Mucosa of rectum (tissue), 2 donors: ENCODE results near the gene RBM47.

ENCODE experiments used
- H3K27ac ChIP-seq, 2 donors: one replicate each; pipeline ENCODE4 v1.7.0; 2013; ENCODE audit warnings: inconsistent platforms in 2 of 2, low read depth in 2 of 2, low read length in 2 of 2
- H3K27me3 ChIP-seq, 2 donors: one replicate each; pipeline ENCODE4 v1.7.0; 2013; ENCODE audit warnings: low read length in 2 of 2; ENCODE audit not compliant: control insufficient read depth in 2 of 2, insufficient read depth in 2 of 2
- H3K36me3 ChIP-seq, 2 donors: one replicate each; pipeline ENCODE4 v1.7.0; 2013; ENCODE audit warnings: low read length in 2 of 2; ENCODE audit not compliant: control insufficient read depth in 2 of 2, insufficient read depth in 2 of 2
- H3K4me1 ChIP-seq, 2 donors: one replicate each; pipeline ENCODE4 v1.7.0; 2013; ENCODE audit warnings: low read length in 2 of 2, mild to moderate bottlenecking in 1 of 2; ENCODE audit not compliant: control insufficient read depth in 2 of 2, insufficient read depth in 2 of 2
- H3K4me3 ChIP-seq, 2 donors: one replicate each; pipeline ENCODE4 v1.7.0; 2013; ENCODE audit warnings: low read length in 2 of 2
- H3K9ac ChIP-seq, 2 donors: one replicate each; pipeline ENCODE4 v1.7.0; 2013; ENCODE audit warnings: low read length in 2 of 2, low read depth in 1 of 2, mild to moderate bottlenecking in 1 of 2
- H3K9me3 ChIP-seq, 2 donors: one replicate each; pipeline ENCODE4 v1.7.0; 2013; ENCODE audit warnings: low read length in 2 of 2; ENCODE audit not compliant: control insufficient read depth in 2 of 2
- donor health status: healthy.
- donor health status: Normal muscosa, but diverticular disease.

RBM47 gene

DNA sequence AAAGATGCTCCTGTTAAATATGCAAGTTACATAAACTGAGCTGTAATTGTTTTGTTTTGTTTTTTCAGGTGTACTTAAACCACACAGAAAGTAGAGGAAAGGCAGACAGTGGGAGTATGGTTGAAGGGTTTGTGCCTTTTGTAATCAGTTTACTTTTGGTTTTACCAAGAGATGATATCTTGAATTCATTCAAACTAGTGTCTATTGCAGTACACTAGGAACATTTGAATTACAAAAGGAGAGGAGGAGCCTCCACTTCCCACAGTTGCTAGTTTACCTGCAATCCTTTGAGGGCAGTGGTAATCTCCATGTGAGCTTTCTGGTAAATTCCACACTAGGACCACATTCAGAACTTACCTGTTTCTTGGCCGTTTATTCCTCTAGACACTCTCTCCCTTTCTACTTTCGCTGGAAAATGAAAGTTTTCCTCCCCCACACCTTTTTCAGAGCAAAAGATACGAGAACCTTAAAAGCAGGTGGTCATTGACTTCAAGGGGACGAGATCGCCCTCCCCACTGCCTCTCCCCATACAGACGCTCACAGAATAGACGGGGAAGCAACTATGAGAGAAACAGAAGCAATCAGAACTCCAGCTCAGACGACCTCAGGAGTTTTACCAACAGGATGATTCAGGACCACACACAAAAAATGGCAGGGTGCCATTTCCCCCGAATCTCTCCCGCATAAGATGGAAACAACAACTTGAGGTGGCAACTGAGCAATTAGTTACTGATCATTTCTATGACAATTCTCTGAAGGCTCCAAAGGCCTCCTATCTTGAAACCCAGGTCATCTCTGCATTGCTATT, 3.3 kb downstream of the RBM47 start:
- peaks cover 2 to 6% of the 10 kb centered on the region in 2 donors for H3K27me3 ChIP-seq
- peak overlapping the region; percentile 18 to 47 for H3K4me3 ChIP-seq
- H3K9ac ChIP-seq: no peak overlapping the region
- no peaks in the 10 kb centered on the region for H3K9me3 ChIP-seq
- H3K4me1 ChIP-seq: peaks cover 11 to 23% of the 10 kb centered on the region in 2 donors
- no peaks in the 10 kb centered on the region for H3K36me3 ChIP-seq
- H3K27ac ChIP-seq: no peak overlapping the region

DNA sequence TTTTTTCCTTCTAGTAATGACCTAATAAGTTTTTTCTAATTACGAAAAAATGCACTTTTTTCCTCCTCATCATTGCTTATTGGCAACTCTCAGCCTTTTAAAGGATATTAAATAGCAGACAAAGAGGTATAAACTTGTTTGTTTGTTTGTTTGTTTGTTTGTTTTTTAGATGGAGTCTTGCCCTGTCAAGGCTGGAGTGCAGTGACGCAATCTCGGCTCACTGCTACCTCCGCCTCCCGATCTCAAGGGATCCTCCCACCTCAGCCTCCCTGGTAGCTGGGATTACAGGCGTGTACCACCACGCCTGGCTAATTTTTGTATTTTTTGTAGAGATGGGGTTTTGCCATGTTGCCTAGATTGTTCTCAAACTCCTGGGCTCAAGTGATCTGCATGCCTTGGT, 6.0 kb downstream of the RBM47 start:
- Histone ChIP-seq H3K9me3 (no peaks in the 10 kb centered on the region), H3K4me1 (peaks cover 2 to 15% of the 10 kb centered on the region in 2 donors), H3K27ac (no peak overlapping the region), H3K36me3 (no peaks in the 10 kb centered on the region), H3K4me3 (no peak overlapping the region), H3K9ac (no peak overlapping the region), H3K27me3 (peaks cover 2 to 6% of the 10 kb centered on the region in 2 donors)

DNA sequence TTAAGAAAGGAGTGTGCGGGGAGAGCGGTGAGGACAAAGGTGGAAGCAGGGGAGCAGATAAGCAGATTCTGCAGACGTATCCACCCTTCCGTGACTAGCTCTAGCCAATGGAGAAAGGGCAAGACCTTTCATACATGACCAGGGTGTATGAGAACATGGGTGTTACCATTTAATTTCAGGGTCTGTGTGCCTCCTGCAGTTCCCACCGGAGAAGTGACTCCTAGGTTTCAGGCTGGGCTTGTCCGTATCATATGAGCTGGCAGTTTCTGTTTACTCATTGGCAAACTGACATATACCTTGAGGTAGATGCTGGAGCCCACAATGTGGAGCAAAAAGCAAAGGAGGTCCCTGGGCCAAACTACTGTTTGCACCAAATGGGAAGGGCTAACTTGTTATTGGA, 6.8 kb downstream of the RBM47 start:
- H3K9ac ChIP-seq: peak overlapping the region in 1 of 2 donors; percentile 45
- H3K4me1 ChIP-seq: peaks cover 1 to 12% of the 10 kb centered on the region in 2 donors
- no peaks in the 10 kb centered on the region for H3K9me3 ChIP-seq
- H3K27me3 ChIP-seq: peaks cover 2 to 6% of the 10 kb centered on the region in 2 donors
- no peaks in the 10 kb centered on the region for H3K36me3 ChIP-seq
- no peak overlapping the region for H3K27ac ChIP-seq
- H3K4me3 ChIP-seq: no peak overlapping the region

DNA sequence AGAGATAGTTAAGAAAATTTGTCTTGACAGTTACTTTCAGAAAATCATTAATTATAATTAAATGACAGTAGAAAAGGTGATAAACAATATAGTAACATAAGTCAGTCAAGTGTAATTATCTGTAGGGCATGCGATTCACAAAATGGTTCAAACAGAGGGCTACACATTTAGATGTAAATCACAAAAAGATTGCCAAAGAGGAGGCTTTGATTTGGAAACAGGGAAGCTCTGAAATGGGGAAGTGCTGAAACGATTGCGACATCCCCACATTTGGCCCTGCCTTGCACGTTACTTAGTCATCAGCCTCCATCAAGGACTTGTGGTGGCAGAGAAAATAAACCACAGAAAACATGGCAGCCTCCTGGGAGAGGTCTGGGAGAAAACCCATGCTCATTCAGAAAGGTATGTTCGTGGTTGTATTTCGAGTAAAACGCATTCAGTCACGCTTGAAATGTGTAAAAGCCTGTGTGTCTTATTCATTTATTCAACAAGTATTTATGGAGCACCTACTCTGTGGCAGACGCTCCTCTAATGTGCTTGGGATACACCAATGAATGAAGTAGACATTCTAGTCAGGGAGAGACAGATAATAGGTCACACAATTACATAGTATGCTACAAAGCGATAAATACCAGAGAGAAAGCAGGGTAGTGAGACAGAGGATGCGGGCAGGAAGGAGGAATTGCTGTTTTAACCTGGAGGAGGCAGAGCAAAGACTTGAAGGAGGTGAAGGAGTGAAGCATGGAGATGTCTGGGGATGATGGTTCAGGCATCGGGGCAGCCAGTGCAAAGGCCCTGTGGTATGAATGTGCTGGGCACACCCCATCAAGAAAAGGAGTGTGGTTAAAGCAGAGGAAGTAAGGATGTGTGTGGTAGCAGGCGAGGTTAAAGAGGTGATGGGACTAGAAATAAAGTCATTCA, 7.8 kb downstream of the RBM47 start:
- Histone ChIP-seq H3K27me3 (peaks cover 2 to 6% of the 10 kb centered on the region in 2 donors), H3K9ac (no peak overlapping the region), H3K36me3 (no peaks in the 10 kb centered on the region), H3K4me3 (no peak overlapping the region), H3K9me3 (no peaks in the 10 kb centered on the region), H3K4me1 (peaks cover 0 to 11% of the 10 kb centered on the region in 2 donors), H3K27ac (no peak overlapping the region)

DNA sequence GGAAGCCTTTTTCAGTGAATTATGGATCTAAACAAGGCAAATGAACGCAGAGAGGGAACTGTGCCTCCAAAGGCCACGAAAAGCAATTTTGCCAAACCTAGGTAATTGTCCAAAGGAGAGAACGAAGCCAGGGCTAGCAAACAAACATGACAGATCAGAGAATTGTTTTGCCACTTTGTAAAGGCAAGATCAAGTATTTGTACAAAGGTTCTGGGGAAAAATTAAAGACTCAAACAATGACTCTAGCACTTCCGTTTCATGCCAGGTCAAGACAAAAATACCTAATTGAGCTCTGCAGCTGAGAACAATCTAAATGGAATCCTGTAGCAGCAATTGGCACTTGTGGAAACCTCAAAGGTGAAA, 8.5 kb downstream of the RBM47 start:
- Histone ChIP-seq H3K36me3 (no peaks in the 10 kb centered on the region), H3K27me3 (peaks cover under 1 to 1% of the 10 kb centered on the region in 2 donors), H3K9ac (no peak overlapping the region), H3K4me3 (no peak overlapping the region), H3K4me1 (peaks cover 0 to 7% of the 10 kb centered on the region in 2 donors), H3K27ac (peak overlapping the region in 1 of 2 donors; percentile 9), H3K9me3 (no peaks in the 10 kb centered on the region)

DNA sequence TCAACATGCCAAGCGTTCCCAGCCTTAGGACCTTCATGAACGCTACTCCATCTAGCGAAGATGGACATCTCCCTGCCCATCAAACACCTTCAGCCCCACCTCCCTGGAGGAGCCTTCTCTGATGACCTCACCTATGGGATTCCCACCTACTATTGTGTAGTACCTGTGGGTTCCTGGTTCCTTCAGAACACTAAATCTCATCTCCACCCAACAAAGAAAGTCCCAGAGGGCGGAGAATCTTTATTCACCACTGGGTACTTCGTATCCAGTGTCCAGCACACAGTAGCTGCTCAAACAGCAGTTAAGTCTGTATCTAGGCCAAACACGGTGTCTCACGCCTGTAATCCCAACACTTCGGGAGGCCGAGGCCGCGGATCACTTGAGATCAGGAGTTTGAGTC, 10.1 kb downstream of the RBM47 start:
- no peaks in the 10 kb centered on the region for H3K27me3 ChIP-seq
- H3K4me1 ChIP-seq: peaks cover 0 to 7% of the 10 kb centered on the region in 2 donors
- H3K36me3 ChIP-seq: no peaks in the 10 kb centered on the region
- H3K9ac ChIP-seq: no peak overlapping the region
- H3K27ac ChIP-seq: no peak overlapping the region
- no peaks in the 10 kb centered on the region for H3K9me3 ChIP-seq
- no peak overlapping the region for H3K4me3 ChIP-seq

DNA sequence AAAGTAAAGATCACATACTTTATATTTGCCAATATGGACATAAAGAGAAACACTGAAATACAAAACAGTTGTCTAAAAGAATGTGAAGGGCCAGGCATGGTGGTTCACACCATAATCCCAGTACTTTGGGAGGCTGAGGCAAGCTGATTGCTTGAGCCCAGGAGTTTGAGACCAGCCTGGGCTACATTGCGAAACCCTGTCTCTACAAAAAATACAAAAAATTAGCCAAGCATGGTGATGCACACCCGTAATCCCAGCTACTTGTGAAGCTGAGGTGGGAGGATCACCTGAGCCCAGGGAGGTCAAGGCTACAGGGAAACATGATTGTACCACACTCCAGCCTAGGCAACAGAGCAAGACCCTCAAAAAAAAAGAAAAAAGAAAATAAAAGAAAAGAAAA, 11.8 kb downstream of the RBM47 start:
- Histone ChIP-seq H3K27me3 (no peaks in the 10 kb centered on the region), H3K9ac (no peak overlapping the region), H3K4me3 (no peak overlapping the region), H3K27ac (no peak overlapping the region), H3K36me3 (no peaks in the 10 kb centered on the region), H3K9me3 (no peaks in the 10 kb centered on the region), H3K4me1 (peaks cover 0 to 1% of the 10 kb centered on the region in 2 donors)

DNA sequence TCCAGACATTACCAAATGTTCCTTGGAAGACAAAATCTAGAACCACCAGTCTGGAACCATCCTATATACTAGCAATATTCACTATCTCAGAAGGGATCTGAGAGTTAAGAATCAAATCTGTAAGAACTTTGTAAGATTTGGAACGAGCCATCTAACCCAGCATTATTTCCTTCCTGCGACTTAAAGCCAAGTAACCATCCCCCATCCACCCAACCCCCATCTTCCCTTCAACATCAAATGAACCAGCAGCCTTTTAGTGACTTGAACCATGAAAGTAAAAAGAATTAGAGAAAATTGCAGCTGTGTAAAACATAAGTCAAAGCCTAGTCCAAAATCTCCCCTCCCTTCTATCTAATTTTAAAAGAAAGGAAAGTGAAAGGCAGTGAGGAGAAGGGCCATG, 15.6 kb downstream of the RBM47 start:
- Histone ChIP-seq H3K36me3 (no peaks in the 10 kb centered on the region), H3K9ac (no peak overlapping the region), H3K27ac (no peak overlapping the region), H3K4me3 (no peak overlapping the region), H3K27me3 (no peaks in the 10 kb centered on the region), H3K4me1 (no peaks in the 10 kb centered on the region), H3K9me3 (no peaks in the 10 kb centered on the region)

DNA sequence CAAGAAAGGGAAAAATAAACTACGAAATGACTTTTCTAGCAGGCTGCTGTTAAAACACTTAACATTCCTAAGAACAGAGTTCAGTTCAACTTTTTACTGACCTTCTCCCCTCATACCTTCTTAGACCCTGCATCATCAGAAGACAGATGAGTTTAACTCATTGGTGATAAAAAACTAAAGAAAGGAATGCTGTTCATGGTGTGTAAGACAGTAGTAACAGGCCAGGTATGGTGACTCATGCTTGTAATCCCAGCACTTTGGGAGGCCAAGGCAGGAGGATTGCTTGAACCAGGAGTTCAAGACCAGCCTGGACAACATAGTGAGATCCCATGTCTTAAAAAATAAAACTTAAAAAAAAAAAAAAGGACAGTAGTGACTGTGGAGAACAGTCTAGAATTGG, 16.2 kb downstream of the RBM47 start:
- Histone ChIP-seq H3K9ac (no peak overlapping the region), H3K36me3 (no peaks in the 10 kb centered on the region), H3K9me3 (no peaks in the 10 kb centered on the region), H3K27ac (no peak overlapping the region), H3K27me3 (no peaks in the 10 kb centered on the region), H3K4me3 (no peak overlapping the region), H3K4me1 (no peaks in the 10 kb centered on the region)

DNA sequence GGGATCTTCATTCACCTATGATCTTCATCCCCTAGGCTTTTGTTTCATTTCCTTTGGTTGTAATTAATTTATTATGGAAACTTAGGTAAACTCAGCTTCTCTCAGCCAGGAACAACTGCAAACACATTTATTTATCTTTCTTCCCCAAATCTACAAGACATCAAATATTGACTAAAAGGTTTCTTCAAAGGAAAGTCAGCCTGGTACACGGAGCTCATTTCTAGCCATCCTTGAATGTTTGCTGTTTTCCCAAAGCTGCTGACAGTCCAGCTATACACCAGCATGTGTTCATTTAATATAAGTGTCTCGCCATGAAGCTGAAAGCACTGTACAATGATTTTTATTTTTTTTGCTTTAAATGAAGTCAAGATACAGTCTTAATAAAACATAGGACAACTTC, 16.8 kb downstream of the RBM47 start:
- H3K27ac ChIP-seq: no peak overlapping the region
- no peaks in the 10 kb centered on the region for H3K9me3 ChIP-seq
- no peak overlapping the region for H3K9ac ChIP-seq
- H3K4me3 ChIP-seq: no peak overlapping the region
- no peaks in the 10 kb centered on the region for H3K4me1 ChIP-seq
- H3K36me3 ChIP-seq: no peaks in the 10 kb centered on the region
- H3K27me3 ChIP-seq: no peaks in the 10 kb centered on the region
